ENCODE data around the gene PRKCE. TPM values are rescaled to one million over a fixed set of nuclear protein-coding genes. Genes with fewer than 3 reads are reported as not detected.

PRKCE gene
- total and polyA plus RNA-seq, 4 experiments from 2014 or later = 1.8 to 21.7 (median 11.0) TPM

DNA sequence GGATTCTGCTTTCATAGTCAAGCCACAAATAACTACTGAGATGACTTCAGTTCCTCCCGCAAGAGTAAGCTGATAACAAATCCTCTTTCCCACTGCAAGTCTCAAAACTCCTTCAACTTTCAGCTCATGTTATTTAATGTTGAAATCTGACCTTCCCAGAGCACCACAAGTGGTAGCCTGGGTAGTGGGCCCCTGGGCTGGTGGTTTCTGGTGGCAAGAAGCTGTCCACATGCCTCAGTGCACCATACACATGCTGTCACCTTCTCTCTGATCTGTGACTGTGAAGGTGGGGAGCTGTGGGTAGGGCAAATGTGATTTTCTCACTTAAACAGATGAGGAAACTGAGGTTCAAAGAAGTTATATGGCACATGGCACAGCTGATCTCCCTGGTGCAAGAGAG, 399.6 kb downstream of the PRKCE start:
- Histone ChIP-seq H3K9me3 (ENCODE audit: control insufficient read depth in 1 of 2, low read length in 2 of 2) (no peaks in the 10 kb centered on the region), H3K4me3 (ENCODE audit: low read length in 2 of 2) (no peak overlapping the region), H3K4me1 (ENCODE audit: insufficient read depth, low read length) (no peaks in the 10 kb centered on the region), H3K27ac (ENCODE audit: low read depth, low read length) (no peak overlapping the region), H3K27me3 (ENCODE audit: insufficient read depth, low read length) (no peaks in the 10 kb centered on the region), H3K36me3 (ENCODE audit: insufficient read depth, low read length) (no peaks in the 10 kb centered on the region)
- POLR2A ChIA-PET (ENCODE audit: partially characterized antibody) = no interaction called here
- Mint-ChIP-seq H3K27me3 (no peaks in the 10 kb centered on the region), H3K27ac (peak overlapping the region in 1 of 7 donors; percentile 42), H3K36me3 (peaks cover 2 to 12% of the 10 kb centered on the region in 2 donors), H3K4me1 (peaks cover 0 to 2% (median 0%) of the 10 kb centered on the region in 4 donors), H3K4me3 (no peak overlapping the region), H3K9me3 (peaks cover 0 to 2% (median 0%) of the 10 kb centered on the region in 8 donors)
- CTCF ChIA-PET (ENCODE audit: partially characterized antibody) = interaction anchor here (1.2 kb wide), 1 partner anchor 12 kb away, joined by 4 read pairs; no protein-coding TSS in a partner anchor
- DNase-seq = no peak
- intact Hi-C loops (cut with micrococcal nuclease) = no loop called here

DNA sequence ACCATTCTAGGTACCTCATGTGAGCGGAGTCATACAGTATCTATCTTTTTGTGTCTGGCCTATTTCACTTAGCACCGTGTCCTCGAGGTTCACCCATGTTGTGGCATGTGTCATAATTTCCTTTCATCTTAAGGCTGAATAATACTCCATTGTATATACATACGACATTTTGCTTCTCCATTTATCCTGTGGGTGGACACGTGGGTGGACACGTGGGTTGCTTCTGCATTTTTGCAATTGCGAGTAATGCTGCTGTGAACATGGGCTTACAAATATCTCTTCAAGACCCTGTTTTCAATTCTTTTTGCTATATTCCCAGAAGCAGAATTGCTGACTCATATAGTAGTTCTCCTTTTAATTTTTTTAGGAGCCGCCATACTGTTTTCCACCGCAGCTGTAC, 402.1 kb downstream of the PRKCE start:
- no peaks in the 10 kb centered on the region for H3K9me3 ChIP-seq (ENCODE audit: control insufficient read depth in 1 of 2, low read length in 2 of 2)
- DNase-seq = no peak
- peaks cover 0 to 5% of the 10 kb centered on the region in 2 donors for H3K36me3 Mint-ChIP-seq
- H3K27ac Mint-ChIP-seq = no peak overlapping the region
- POLR2A ChIA-PET (ENCODE audit: partially characterized antibody) = no interaction called here
- H3K4me3 Mint-ChIP-seq = no peak overlapping the region
- no peaks in the 10 kb centered on the region for H3K4me1 ChIP-seq (ENCODE audit: insufficient read depth, low read length)
- no peak overlapping the region for H3K27ac ChIP-seq (ENCODE audit: low read depth, low read length)
- CTCF ChIA-PET (ENCODE audit: partially characterized antibody) = interaction anchor here (1.4 kb wide), 1 partner anchor 10 kb away, joined by 4 read pairs; no protein-coding TSS in a partner anchor
- H3K27me3 Mint-ChIP-seq = no peaks in the 10 kb centered on the region
- peaks cover 0 to 3% (median 0%) of the 10 kb centered on the region in 8 donors for H3K9me3 Mint-ChIP-seq
- no peak overlapping the region for H3K4me3 ChIP-seq (ENCODE audit: low read length in 2 of 2)
- intact Hi-C loops (cut with micrococcal nuclease) = no loop called here
- no peaks in the 10 kb centered on the region for H3K36me3 ChIP-seq (ENCODE audit: insufficient read depth, low read length)
- H3K4me1 Mint-ChIP-seq = peaks cover 0 to 2% (median 0%) of the 10 kb centered on the region in 4 donors
- H3K27me3 ChIP-seq (ENCODE audit: insufficient read depth, low read length) = no peaks in the 10 kb centered on the region

DNA sequence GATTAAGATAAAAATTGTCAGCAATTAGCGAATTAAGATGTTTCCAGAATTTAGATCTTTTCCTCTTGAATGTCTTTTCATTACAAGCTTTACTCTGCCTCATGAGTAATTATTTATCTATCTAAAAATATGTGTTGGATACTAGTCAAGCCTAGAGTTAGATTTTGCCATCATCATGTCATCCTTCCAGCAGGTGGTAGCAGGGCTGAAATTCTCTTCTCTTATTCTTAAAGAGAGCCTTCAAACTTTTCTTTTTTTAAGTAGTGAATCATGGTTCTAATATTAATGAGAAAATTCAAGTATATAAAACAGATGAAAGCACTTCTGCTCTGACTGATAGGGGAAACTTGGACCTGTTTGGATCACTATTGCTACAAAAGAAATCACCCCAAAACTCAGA, 405.1 kb downstream of the PRKCE start:
- H3K4me3 Mint-ChIP-seq = no peak overlapping the region
- peaks cover 0 to 3% (median 0%) of the 10 kb centered on the region in 8 donors for H3K9me3 Mint-ChIP-seq
- Histone ChIP-seq H3K27me3 (ENCODE audit: insufficient read depth, low read length) (no peaks in the 10 kb centered on the region), H3K4me3 (ENCODE audit: low read length in 2 of 2) (no peak overlapping the region), H3K36me3 (ENCODE audit: insufficient read depth, low read length) (no peaks in the 10 kb centered on the region), H3K4me1 (ENCODE audit: insufficient read depth, low read length) (no peaks in the 10 kb centered on the region), H3K9me3 (ENCODE audit: control insufficient read depth in 1 of 2, low read length in 2 of 2) (no peaks in the 10 kb centered on the region), H3K27ac (ENCODE audit: low read depth, low read length) (no peak overlapping the region)
- POLR2A ChIA-PET (ENCODE audit: partially characterized antibody) = no interaction called here
- peaks cover 0 to 5% of the 10 kb centered on the region in 2 donors for H3K36me3 Mint-ChIP-seq
- CTCF ChIA-PET (ENCODE audit: partially characterized antibody) = no interaction called here
- intact Hi-C loops (cut with micrococcal nuclease) = no loop called here
- no peaks in the 10 kb centered on the region for H3K27me3 Mint-ChIP-seq
- peak overlapping the region in 1 of 7 donors; percentile 63 for H3K27ac Mint-ChIP-seq
- H3K4me1 Mint-ChIP-seq = peaks cover 0 to 2% (median 0%) of the 10 kb centered on the region in 4 donors
- no peak for DNase-seq

DNA sequence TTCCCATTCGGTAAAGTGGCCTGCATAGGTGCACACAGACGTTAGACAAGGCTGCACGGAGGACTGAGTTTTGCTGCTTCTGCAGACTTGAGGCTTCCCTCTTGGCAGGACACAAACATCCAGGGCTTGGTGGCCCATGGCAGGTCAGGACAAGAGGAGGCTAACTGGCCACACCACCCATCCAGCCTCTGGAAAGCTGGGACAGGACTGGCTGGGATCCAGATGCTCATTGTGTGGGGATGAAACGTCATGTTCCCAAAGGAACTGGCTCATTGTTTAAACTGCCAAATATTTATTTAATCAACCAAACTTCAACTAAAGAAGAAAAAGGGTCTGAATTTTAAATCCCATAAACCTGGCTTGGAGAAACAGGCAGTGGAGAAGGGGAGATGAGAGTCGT, 406.7 kb downstream of the PRKCE start:
- Histone ChIP-seq H3K27me3 (ENCODE audit: insufficient read depth, low read length) (no peaks in the 10 kb centered on the region), H3K36me3 (ENCODE audit: insufficient read depth, low read length) (no peaks in the 10 kb centered on the region), H3K27ac (ENCODE audit: low read depth, low read length) (no peak overlapping the region), H3K9me3 (ENCODE audit: control insufficient read depth in 1 of 2, low read length in 2 of 2) (no peaks in the 10 kb centered on the region), H3K4me1 (ENCODE audit: insufficient read depth, low read length) (no peaks in the 10 kb centered on the region), H3K4me3 (ENCODE audit: low read length in 2 of 2) (no peak overlapping the region)
- ChIA-PET CTCF (ENCODE audit: partially characterized antibody) (no interaction called here), POLR2A (ENCODE audit: partially characterized antibody) (no interaction called here)
- H3K27me3 Mint-ChIP-seq = peaks cover 0 to 2% of the 10 kb centered on the region in 2 donors
- peaks cover 1 to 8% of the 10 kb centered on the region in 2 donors for H3K36me3 Mint-ChIP-seq
- intact Hi-C loops (cut with micrococcal nuclease) = no loop called here
- no peak overlapping the region for H3K4me3 Mint-ChIP-seq
- peaks cover 0 to 3% (median 1%) of the 10 kb centered on the region in 4 donors for H3K4me1 Mint-ChIP-seq
- no peak overlapping the region for H3K27ac Mint-ChIP-seq
- H3K9me3 Mint-ChIP-seq = peaks cover 0 to 3% (median 0%) of the 10 kb centered on the region in 8 donors
- DNase-seq = no peak

DNA sequence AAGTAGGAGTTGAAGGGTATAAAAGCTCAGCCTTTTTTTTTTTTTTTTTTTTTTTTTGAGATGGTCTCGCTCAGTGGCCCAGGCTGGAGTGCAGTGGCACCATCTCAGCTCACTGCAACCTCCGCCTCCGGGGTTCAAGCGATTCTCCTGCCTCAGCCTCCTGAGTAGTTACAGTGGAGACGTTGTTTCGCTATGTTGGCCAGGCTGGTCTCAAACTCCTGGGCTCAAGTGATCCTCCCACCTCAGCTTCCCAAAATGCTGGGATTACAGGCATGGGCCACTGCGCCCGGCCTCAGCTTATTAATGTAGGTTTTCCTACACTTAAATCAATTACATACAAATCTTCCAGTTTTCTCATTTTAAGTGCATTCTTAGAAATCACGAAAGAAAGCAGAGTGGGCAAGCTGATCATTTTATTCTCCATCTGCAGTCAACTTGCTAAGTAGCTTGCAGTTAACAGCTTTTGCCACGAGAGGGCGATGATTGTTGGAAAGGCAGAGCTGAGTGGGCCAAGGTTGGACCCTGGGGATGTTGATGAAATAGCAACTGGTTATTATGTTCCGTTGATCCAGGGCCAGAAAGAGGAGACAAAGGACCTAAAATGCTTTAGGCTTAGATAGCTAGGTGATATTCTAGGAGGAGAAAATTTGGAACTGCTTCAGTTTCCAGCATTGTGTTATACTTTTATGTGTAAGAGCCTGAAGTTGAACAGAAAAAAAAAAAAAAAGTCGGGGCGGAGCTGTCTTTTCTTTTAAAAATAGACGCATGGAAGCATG, 411.4 kb downstream of the PRKCE start:
- Mint-ChIP-seq H3K9me3 (no peaks in the 10 kb centered on the region), H3K4me3 (no peak overlapping the region), H3K27me3 (peaks cover 0 to 2% of the 10 kb centered on the region in 2 donors), H3K27ac (no peak overlapping the region), H3K36me3 (peaks cover 1 to 3% of the 10 kb centered on the region in 2 donors), H3K4me1 (peaks cover 8 to 14% (median 11%) of the 10 kb centered on the region in 4 donors)
- Histone ChIP-seq H3K27me3 (ENCODE audit: insufficient read depth, low read length) (no peaks in the 10 kb centered on the region), H3K9me3 (ENCODE audit: control insufficient read depth in 1 of 2, low read length in 2 of 2) (no peaks in the 10 kb centered on the region), H3K4me1 (ENCODE audit: insufficient read depth, low read length) (no peaks in the 10 kb centered on the region), H3K36me3 (ENCODE audit: insufficient read depth, low read length) (no peaks in the 10 kb centered on the region), H3K27ac (ENCODE audit: low read depth, low read length) (no peak overlapping the region), H3K4me3 (ENCODE audit: low read length in 2 of 2) (no peak overlapping the region)
- ChIA-PET POLR2A (ENCODE audit: partially characterized antibody) (no interaction called here), CTCF (ENCODE audit: partially characterized antibody) (interaction anchor here (0.6 to 4.0 kb wide), 50 partner anchors 9 to 837 kb away, joined by 3 to 48 read pairs (median 4); no protein-coding TSS in a partner anchor)
- DNase-seq = peak; percentile 45 to 64 (median 52)
- intact Hi-C loops (cut with micrococcal nuclease) = loop anchor here (1.0 kb wide), 2 partner anchors 231 to 302 kb away; no protein-coding TSS in a partner anchor

DNA sequence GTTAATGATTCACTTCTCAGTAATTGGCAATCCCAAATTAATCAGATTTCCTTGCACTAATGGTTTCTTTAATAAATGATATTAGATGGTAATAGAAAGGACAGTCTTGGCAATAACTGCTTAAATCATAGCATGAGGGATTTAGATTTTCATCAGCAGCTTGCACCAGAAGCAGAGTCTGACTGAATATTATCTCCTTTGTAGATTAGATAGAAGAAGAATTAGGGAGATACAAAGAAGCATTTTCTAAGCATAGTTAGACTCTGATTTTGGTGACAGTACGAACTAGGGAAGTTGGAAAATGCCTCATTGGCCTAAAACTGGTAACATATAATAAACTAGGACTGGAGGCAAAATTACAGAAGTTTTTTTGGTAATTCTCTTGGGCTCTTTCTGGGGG, 412.9 kb downstream of the PRKCE start:
- Mint-ChIP-seq H3K27me3 (peaks cover 0 to 2% of the 10 kb centered on the region in 2 donors), H3K36me3 (peaks cover 1 to 3% of the 10 kb centered on the region in 2 donors), H3K4me3 (no peak overlapping the region), H3K9me3 (no peaks in the 10 kb centered on the region), H3K27ac (no peak overlapping the region), H3K4me1 (peaks cover 8 to 16% (median 11%) of the 10 kb centered on the region in 4 donors)
- H3K4me1 ChIP-seq (ENCODE audit: insufficient read depth, low read length) = no peaks in the 10 kb centered on the region
- H3K4me3 ChIP-seq (ENCODE audit: low read length in 2 of 2) = no peak overlapping the region
- no peak for DNase-seq
- ChIA-PET POLR2A (ENCODE audit: partially characterized antibody) (no interaction called here), CTCF (ENCODE audit: partially characterized antibody) (interaction anchor here (0.5 to 4.0 kb wide), 10 partner anchors 11 to 1309 kb away, joined by 3 to 48 read pairs (median 5); no protein-coding TSS in a partner anchor)
- intact Hi-C loops (cut with micrococcal nuclease) = no loop called here
- no peak overlapping the region for H3K27ac ChIP-seq (ENCODE audit: low read depth, low read length)
- no peaks in the 10 kb centered on the region for H3K27me3 ChIP-seq (ENCODE audit: insufficient read depth, low read length)
- H3K36me3 ChIP-seq (ENCODE audit: insufficient read depth, low read length) = no peaks in the 10 kb centered on the region
- H3K9me3 ChIP-seq (ENCODE audit: control insufficient read depth in 1 of 2, low read length in 2 of 2) = no peaks in the 10 kb centered on the region

DNA sequence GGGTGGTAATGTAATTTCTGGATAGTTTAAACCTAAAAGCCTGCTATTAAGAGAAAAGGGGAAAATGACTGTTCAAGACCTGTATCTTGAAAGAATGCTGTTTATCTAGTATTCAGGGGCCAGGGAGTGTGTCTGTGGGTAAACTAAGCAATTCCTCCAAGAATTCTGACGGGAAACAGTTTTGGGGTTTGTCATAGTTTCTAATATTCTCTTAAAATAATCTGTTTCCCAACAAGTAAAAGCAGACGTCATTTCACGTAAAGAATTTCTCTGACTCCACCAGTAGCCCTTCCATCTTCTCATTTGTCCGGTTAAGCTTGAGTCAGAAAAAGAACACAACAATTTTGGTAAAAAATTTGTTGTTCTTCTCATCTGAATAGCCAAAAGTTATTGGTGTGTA, 413.7 kb downstream of the PRKCE start:
- intact Hi-C loops (cut with micrococcal nuclease) = no loop called here
- H3K27me3 Mint-ChIP-seq = peaks cover 0 to 2% of the 10 kb centered on the region in 2 donors
- no peaks in the 10 kb centered on the region for H3K36me3 ChIP-seq (ENCODE audit: insufficient read depth, low read length)
- H3K4me3 Mint-ChIP-seq = no peak overlapping the region
- H3K27ac ChIP-seq (ENCODE audit: low read depth, low read length) = no peak overlapping the region
- no peak for DNase-seq
- H3K9me3 Mint-ChIP-seq = no peaks in the 10 kb centered on the region
- H3K9me3 ChIP-seq (ENCODE audit: control insufficient read depth in 1 of 2, low read length in 2 of 2) = no peaks in the 10 kb centered on the region
- H3K36me3 Mint-ChIP-seq = peaks cover 1 to 3% of the 10 kb centered on the region in 2 donors
- H3K4me3 ChIP-seq (ENCODE audit: low read length in 2 of 2) = no peak overlapping the region
- H3K4me1 Mint-ChIP-seq = peaks cover 8 to 16% (median 11%) of the 10 kb centered on the region in 4 donors
- no peaks in the 10 kb centered on the region for H3K27me3 ChIP-seq (ENCODE audit: insufficient read depth, low read length)
- POLR2A ChIA-PET (ENCODE audit: partially characterized antibody) = no interaction called here
- H3K4me1 ChIP-seq (ENCODE audit: insufficient read depth, low read length) = no peaks in the 10 kb centered on the region
- CTCF ChIA-PET (ENCODE audit: partially characterized antibody) = interaction anchor here (1.0 to 4.0 kb wide), 6 partner anchors 229 to 398 kb away, joined by 3 to 48 read pairs (median 6); no protein-coding TSS in a partner anchor
- H3K27ac Mint-ChIP-seq = no peak overlapping the region

Data from CD4-positive, alpha-beta memory T cell (primary cell).